DMS114 treated with DMSO at 0.1 percent for 48 hours (cell line): Measurements from ENCODE around the gene FGFRL1.

ENCODE experiments used
- DNase-seq: peaks from one replicate; lab custom pipeline; 2025; ENCODE audit not compliant: unreplicated experiment; lab: John Stamatoyannopoulos, UW

Gene FGFRL1

DNA sequence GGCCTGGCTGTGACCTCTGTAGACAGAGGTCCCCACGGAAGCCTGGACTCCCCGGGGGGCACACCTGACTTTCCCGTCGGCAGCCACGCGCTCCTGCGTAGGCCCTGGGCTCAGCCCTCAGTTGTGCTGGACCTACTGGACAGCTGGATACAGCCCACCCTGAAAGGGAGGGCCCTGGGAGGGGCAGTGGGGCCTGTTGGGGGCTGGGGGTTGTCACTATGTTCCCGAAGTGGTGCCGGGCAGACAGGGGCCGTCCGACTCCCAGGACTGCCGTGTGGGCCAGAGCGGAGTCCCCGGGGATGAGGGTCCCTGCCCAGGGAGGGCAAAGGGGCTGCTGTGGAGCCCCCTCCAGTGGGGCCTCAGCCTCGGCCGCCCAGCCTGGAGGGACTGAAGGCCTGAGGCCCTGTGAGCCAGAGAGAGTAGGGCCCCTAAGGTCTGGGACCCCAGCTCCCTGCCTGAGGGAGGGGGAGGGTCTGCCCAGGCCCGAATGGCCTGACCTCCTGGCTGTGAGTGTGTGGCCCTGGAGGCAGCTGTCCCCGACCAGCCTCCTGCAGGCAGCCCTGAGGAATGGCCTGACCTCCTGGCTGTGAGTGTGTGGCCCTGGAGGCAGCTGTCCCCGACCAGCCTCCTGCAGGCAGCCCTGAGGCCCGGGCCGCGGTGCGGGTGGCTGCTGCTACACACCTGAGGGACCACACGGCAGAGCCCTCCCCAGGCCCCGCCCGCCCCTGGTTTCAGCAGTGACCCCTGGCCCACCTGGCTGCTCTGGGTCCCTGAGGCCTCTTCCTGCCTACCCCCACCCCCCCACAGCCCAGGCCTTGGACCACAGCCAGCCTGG lies 25.8 kb downstream of the FGFRL1 start:
- DNase-seq, result no peak

DNA sequence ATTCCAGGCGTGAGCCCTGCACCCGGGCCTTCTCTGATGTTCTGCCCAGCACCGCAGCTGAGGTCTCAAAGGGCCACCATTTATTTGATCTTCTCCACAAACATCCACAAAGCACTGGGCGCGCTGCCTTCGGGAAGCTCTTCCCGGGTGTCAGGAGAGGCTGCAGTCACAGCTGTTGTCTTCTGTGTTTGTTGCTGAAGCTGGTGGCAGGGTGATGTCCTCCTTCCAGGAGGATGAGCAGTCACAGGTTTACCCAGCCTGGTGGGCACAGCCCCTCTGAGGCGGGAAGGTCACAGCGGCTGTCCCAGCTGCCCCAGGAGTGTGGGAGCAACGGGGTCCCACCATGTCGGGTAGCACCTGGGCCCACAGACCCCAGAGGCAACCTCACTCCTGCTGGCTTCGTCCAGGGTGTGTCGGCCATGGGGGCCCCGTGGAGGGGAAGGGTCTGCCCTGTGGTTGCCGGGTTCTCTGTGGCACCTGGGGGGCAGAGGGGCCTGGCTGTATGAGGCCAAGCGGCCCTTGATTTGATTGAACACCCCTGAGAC lies 27.6 kb downstream of the FGFRL1 start:
- no peak for DNase-seq

DNA sequence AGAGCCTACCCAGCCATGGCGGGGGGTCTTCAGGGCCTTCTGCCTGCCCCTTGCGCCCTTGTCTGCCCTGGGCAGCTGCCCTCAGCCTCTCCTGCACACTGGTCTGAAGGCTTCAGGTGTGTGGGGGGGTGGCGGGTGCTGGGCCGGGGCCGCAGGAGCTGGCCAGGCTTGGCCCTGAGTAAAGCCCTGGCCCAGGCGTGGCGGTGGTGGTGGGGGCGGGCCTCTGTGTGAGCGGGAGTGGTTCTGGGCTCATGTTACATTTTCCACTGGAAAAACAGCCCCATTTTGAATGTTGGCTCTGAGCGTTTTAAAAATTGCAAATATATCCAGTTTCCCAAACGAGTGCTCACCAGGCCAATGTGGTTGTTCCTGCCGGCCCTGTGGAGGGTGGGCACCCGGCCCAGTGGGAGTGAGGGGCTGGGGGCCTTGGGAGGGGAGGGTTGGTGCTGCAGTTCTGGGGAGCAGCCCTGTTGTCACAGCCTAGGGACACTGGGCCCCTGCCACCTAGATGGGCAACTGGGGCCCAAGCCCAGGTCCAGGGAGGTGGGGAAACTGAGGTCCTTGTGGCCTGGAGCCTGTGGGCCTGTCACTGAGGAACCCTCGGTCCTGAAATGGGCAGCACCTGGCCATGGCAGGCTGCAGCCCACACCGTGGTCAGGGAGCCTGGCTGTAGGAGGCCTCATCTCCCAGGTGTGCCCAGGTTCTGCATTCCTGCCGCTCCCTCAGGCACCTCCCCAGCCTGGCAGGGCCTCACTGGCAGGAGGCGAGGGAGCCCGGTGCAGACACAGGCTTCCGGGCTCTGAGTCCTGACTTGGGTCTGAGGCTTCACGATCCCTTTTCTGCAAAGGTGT lies 28.3 kb downstream of the FGFRL1 start:
- no peak for DNase-seq

DNA sequence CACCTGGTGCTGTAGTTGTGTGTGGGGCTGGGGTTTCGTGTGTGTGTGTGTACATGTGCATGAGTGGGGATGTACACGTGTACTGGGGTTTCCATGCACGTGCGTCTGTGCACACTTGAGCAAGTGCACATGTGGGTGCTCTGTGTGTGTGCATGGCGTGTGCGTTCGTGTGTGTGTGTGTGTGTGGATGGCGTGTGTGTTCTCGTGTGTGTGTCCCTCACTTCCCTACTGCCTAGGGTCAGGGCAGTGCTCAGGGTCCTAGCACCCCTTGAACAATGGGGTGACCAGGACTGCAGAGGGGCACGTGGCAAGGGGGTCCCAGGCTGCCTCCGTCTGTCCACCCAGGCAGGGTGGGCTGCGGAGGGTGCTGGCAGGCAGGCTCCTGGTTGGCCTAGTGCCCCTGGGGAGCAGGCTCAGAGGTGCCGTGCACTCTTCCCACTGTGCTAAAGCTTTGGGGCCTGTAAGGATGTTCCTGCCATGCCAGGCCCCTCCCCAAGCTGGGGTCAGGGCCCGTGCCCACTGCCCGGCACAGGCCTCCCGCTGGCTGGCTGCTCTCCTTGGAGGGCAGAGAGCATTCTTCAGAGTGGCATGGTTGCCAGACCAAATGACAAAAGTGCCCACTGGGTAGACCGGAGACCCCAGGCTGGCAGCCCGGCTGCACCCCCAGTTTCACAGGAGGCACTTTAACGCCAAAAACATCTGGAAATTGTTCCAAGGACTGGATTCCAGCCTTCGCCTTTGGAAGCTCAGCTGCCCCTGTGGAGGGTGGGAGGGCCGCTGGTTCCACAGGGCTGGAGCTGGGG lies 29.1 kb downstream of the FGFRL1 start:
- DNase-seq, result no peak

GRCh38 chr4:1041147-1041935 lies 29.9 kb downstream of the FGFRL1 start:
- no peak for DNase-seq

DNA sequence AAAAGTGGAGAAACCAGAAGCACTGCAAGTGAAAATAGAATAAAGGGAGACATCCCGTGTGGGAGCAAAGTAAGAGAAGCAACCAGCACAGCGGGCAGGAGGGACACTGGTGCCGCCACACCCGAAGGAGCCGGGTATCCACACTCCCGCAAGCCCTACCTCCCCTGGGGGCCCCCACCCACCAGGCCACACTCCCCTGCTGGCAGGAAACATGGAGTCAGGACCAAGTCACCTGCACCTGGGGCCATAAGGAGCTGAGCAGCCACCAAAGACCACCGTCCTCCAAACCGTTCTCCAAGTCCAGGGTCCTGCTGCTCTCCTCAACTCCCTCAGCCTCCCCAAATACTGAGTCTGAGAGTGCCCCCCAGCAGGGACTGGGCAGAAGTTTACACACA lies 30.5 kb downstream of the FGFRL1 start:
- no peak for DNase-seq

- no peak for DNase-seq
Observed at GRCh38 chr4:1042352-1043055, 31.1 kb downstream of the FGFRL1 start.

GRCh38 chr4:1043162-1043561 lies 31.7 kb downstream of the FGFRL1 start:
- DNase-seq, result no peak

GRCh38 chr4:1043651-1044468 lies 32.4 kb downstream of the FGFRL1 start:
- no peak for DNase-seq

DNA sequence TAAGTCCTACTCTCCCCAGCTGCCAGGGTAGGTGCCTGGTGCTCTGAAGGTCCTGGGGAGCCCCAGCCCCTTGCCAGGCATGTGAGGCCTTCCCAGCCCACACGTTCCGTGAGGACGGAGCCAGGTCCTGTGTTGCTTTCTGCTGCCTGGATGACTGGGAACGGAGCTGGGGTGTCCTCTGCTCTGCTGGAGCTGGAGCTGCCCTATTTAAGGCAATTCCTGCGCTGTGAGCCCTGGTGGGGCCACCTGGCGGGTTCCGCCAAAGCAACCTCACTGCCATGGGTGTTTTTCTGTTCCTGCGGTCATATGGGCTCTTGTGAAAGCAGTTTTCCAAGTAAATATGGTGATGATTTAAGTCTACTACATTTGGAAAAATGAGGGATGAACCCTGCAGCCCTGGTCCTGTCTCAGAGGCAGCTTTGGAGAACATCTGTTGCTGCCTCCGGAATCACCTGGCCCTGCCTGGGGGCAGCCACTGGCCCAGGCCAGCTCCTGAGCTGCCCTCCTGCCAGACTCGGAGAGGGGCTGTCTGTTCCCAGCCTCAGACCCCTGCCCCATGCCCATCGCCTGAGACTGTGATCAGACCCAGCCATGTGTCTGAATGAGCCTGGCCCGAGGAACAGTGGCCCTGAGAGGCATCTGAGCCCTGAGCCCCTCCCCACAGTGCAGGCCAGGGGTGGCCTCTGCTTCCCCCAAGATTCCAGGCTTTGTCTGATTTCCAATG lies 33.2 kb downstream of the FGFRL1 start:
- DNase-seq, result no peak

GRCh38 chr4:1045193-1045594 lies 33.8 kb downstream of the FGFRL1 start:
- DNase-seq, result no peak

- no peak for DNase-seq
Observed at GRCh38 chr4:1045595-1046201, 34.3 kb downstream of the FGFRL1 start.

DNA sequence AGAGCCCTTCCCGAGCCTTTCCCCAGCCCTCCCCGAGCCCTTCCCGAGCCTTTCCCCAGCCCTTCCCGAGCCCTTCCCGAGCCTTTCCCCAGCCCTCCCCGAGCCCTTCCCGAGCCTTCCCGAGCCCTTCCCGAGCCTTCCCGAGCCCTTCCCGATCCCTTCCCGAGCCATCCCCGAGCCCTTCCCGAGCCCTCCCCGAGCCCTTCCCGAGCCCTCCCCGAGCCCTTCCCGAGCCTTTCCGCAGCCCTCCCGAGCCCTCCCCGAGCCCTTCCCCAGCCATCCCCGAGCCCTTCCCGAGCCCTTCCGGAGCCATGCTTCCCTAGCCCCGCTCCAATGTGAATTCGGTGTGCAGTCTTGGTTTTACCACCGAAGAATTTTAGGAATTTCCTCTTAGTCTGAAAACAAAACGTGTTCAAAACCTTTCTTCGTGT lies 35.2 kb downstream of the FGFRL1 start:
- DNase-seq, result peak; percentile 29

DNA sequence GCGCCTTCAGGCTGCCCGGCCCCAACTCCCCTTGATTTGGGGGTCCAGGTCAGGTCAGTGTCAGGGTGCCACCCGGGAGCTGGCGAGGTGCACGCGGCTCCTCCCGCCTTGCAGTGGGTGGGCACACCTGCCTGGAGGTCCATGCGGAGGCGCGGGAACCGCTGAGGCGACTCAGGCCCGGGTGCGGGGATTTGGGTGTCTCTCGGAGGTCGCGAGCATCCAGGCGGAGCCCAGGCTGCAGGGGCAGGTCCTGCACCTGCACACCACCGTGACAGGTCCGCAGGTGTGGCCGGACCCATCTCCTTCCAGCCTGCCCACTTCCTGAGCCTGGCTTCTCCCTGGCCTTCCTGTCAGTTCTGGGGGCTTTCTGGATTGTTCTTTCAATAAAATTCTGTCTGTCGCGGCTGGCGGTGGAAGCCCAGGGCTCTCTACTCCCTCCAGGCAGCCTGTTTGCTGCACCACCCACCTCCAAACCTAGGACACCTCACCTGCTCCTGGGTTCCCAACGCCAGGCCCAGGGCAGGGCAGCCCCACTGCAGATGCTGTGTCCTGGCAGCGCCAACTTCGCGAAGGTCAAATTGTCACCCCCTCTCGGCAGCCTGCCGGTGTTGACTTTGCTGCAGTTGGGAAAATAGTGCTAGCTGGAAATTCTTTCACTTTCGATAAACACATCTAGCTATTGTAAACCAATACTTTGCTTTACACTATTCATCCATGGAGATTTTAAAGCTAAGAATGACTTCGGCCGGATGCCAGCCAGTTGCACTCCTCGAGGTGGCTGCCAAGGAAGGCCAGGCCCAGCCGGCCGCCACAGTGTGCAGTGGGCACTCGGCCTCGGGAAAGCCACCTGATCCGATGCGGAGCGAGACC lies 35.9 kb downstream of the FGFRL1 start:
- no peak for DNase-seq

DNA sequence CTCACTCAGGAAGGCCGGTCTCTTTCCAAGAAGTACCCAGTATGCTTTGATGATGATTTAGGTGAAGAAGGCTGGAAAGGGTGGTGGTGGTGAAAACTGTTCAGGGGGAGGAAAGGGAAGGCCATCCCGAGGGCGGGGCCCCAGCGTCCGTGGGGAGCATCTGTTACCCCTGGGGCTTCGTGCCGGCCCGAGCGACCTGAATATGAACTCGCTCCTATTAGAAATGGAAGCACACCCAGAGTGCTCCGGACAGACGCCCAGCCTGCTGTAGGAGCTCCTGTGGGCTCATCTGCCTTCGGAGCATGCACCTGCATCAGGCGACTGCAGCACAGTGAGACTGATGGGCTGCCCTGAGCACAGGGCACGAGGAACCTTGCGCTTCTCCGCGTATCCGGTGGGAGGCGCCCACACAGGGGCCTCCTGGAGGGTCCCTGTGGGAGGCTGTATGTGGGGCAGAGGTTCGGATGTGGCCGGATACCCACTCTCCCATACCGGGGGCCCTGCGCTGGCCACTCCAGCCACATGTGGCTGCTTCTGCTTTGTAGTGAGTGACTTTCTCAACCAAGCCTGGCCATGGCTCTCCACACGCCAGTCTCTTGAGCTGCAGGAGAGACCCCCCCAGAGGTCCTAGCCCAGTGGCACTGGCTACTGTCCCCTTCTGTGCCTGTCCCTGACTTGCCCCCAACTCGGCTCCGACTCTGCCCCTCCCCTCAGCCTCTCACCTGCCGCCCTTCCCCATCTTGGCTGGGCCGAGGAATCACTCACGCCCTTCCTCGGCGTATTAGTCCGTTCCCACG lies 36.7 kb downstream of the FGFRL1 start:
- no peak for DNase-seq
